HEK293 (cell line): Measurements from ENCODE around the gene TALDO1.

ENCODE experiments used
- GLI4 ChIP-seq: fragments of 450-650 bp; formaldehyde crosslinking; IDR thresholded peaks from 2 replicates; pipeline ENCODE4 v1.5.1; 2016; ENCODE audit warnings: missing biosample characterization, missing genetic modification characterization
- KLF10 ChIP-seq: fragments of 450-650 bp; IDR thresholded peaks from 2 replicates; pipeline ENCODE4 v1.5.1; 2018; ENCODE audit warnings: missing biosample characterization, mild to moderate bottlenecking, missing genetic modification characterization
- SCRT1 ChIP-seq: fragments of 450-650 bp; formaldehyde crosslinking; IDR thresholded peaks from 2 replicates; pipeline ENCODE4 v1.5.1; 2016; ENCODE audit warnings: missing biosample characterization, missing genetic modification characterization, borderline replicate concordance
- YY1 ChIP-seq: fragments of 450-650 bp; formaldehyde crosslinking; IDR thresholded peaks from 2 replicates; pipeline ENCODE4 v1.5.1; 2018; ENCODE audit warnings: missing biosample characterization, missing genetic modification characterization
- ZNF184 ChIP-seq: fragments of 450-650 bp; IDR thresholded peaks from 2 replicates; pipeline ENCODE4 v1.5.1; 2018; ENCODE audit warnings: missing biosample characterization, mild to moderate bottlenecking, missing genetic modification characterization
- ZNF214 ChIP-seq: fragments of 450-650 bp; formaldehyde crosslinking; IDR thresholded peaks from 2 replicates; pipeline ENCODE4 v1.5.1; 2017; ENCODE audit warnings: missing biosample characterization, mild to moderate bottlenecking, missing genetic modification characterization, borderline replicate concordance
- ZNF274 ChIP-seq, 2 experiments: fragments of 200-500 bp in 1 of 2; fragments of 450-650 bp in 1 of 2; sonication (Bioruptor generic) in 1 of 2; formaldehyde crosslinking in 1 of 2; IDR thresholded peaks; 2 replicates each; pipeline versions ENCODE4 v1.5.1 to v1.6.1; 2014 to 2016; ENCODE audit warnings: borderline replicate concordance in 1 of 2, inconsistent platforms in 1 of 2, low read length in 1 of 2, missing biosample characterization in 1 of 2, missing genetic modification characterization in 1 of 2
- ZNF335 ChIP-seq: fragments of 450-650 bp; formaldehyde crosslinking; conservative IDR thresholded peaks from 2 replicates; pipeline ENCODE4 v1.5.1; 2016; ENCODE audit warnings: missing biosample characterization, missing genetic modification characterization
- ZNF501 ChIP-seq: fragments of 450-650 bp; formaldehyde crosslinking; IDR thresholded peaks from 2 replicates; pipeline ENCODE4 v1.5.1; 2016; ENCODE audit warnings: missing biosample characterization, missing genetic modification characterization
- ZNF558 ChIP-seq: fragments of 450-650 bp; formaldehyde crosslinking; IDR thresholded peaks from 2 replicates; pipeline ENCODE4 v1.5.1; 2016; ENCODE audit warnings: missing biosample characterization, missing genetic modification characterization
- TF ChIP-seq, protein P1 (sequence below): fragments of 450-650 bp; formaldehyde crosslinking; IDR thresholded peaks from 2 replicates; pipeline ENCODE4 v1.5.1; 2016; ENCODE audit warnings: missing biosample characterization, missing genetic modification characterization
- TF ChIP-seq, protein P2 (sequence below): fragments of 450-650 bp; formaldehyde crosslinking; IDR thresholded peaks from 2 replicates; pipeline ENCODE4 v1.5.1; 2016; ENCODE audit warnings: missing biosample characterization, missing genetic modification characterization

DNA sequence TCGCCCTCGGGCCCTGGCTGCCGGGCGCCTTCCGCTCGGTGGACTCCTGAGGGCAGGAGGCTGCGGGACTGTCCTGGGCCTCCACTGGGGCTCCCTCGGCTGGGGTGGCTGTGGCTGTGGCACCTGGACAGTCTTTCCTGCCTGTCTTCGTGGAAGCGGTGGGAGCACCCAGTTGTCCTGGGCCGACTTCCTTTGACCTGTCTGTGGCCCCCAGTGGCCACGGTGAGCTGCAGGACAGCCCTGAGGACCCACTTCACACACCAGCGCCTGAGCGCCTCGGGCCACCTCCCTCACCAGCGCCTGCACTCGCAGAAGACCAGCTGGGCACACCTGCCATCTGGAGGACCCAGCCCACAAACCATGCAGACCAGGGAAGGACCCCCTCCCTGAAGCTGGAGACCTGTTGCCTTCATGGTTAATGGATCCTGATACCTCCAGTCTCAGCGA, 43.0 kb upstream of the TALDO1 start:
- TF ChIP-seq, protein P1, sequence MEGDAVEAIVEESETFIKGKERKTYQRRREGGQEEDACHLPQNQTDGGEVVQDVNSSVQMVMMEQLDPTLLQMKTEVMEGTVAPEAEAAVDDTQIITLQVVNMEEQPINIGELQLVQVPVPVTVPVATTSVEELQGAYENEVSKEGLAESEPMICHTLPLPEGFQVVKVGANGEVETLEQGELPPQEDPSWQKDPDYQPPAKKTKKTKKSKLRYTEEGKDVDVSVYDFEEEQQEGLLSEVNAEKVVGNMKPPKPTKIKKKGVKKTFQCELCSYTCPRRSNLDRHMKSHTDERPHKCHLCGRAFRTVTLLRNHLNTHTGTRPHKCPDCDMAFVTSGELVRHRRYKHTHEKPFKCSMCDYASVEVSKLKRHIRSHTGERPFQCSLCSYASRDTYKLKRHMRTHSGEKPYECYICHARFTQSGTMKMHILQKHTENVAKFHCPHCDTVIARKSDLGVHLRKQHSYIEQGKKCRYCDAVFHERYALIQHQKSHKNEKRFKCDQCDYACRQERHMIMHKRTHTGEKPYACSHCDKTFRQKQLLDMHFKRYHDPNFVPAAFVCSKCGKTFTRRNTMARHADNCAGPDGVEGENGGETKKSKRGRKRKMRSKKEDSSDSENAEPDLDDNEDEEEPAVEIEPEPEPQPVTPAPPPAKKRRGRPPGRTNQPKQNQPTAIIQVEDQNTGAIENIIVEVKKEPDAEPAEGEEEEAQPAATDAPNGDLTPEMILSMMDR (tag by site-specific recombination) = no peak
- TF ChIP-seq ZNF214 (no peak), ZNF184 (tag by site-specific recombination) (no peak), ZNF558 (tag by site-specific recombination) (no peak), ZNF335 (no peak), YY1 (no peak), ZNF274 (IDR thresholded peaks at IDR 0.05; ENCODE audit: low read length) (no peak), ZNF274 (tag by site-specific recombination; IDR thresholded peaks at IDR 0.05; ENCODE audit: borderline replicate concordance) (no peak), ZNF501 (tag by site-specific recombination) (no peak), GLI4 (tag by site-specific recombination) (no peak), KLF10 (tag by site-specific recombination) (no peak), SCRT1 (tag by site-specific recombination) (peak; percentile 46; the same call in 1 of the 2 replicates)
- TF ChIP-seq, protein P2, sequence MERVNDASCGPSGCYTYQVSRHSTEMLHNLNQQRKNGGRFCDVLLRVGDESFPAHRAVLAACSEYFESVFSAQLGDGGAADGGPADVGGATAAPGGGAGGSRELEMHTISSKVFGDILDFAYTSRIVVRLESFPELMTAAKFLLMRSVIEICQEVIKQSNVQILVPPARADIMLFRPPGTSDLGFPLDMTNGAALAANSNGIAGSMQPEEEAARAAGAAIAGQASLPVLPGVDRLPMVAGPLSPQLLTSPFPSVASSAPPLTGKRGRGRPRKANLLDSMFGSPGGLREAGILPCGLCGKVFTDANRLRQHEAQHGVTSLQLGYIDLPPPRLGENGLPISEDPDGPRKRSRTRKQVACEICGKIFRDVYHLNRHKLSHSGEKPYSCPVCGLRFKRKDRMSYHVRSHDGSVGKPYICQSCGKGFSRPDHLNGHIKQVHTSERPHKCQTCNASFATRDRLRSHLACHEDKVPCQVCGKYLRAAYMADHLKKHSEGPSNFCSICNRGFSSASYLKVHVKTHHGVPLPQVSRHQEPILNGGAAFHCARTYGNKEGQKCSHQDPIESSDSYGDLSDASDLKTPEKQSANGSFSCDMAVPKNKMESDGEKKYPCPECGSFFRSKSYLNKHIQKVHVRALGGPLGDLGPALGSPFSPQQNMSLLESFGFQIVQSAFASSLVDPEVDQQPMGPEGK (tag by site-specific recombination) = no peak
